Measurements from ENCODE around the gene FANCE.

DNA sequence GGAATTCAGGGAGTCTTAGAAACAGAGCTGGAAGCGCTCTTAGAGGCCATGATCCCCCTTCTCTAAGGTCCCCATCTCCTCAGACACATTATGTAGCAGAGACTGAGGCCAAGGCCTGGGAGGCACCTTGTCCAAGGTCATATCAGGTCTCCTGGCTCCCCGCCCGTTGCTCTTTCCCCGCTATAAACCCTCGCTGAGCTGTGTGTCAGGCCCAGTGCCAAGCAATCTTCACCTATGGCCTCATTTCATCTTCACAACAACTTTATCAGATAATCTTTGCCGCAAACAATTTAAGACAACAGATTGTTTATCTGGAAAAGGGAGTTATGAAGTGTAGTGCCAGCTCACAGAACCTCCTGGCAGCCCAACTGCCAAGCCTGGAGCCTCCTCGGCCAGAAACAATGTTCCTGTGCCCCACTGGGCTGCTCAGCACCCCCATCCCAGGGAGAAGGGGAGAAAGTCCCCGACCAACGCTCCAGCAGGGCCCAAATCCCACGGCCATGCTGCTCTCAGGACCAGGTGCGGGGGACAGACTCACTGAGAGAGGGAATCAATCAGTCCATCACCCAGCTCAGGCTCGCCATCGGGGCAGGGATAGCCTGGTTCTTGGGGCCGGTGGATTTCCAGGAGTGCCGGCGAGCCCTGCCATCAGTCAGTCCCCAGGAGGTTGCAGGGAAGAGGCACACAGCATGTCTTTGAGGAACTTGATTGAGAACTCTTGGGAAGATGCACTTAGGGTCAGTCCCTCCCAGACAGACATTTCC lies 16.9 kb upstream of the FANCE start:
- TF ChIP-seq, protein P1, sequence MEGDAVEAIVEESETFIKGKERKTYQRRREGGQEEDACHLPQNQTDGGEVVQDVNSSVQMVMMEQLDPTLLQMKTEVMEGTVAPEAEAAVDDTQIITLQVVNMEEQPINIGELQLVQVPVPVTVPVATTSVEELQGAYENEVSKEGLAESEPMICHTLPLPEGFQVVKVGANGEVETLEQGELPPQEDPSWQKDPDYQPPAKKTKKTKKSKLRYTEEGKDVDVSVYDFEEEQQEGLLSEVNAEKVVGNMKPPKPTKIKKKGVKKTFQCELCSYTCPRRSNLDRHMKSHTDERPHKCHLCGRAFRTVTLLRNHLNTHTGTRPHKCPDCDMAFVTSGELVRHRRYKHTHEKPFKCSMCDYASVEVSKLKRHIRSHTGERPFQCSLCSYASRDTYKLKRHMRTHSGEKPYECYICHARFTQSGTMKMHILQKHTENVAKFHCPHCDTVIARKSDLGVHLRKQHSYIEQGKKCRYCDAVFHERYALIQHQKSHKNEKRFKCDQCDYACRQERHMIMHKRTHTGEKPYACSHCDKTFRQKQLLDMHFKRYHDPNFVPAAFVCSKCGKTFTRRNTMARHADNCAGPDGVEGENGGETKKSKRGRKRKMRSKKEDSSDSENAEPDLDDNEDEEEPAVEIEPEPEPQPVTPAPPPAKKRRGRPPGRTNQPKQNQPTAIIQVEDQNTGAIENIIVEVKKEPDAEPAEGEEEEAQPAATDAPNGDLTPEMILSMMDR (optimal IDR thresholded peaks at IDR 0.05 in 1 of 3, IDR thresholded peaks at IDR 0.05 in 1 of 3, conservative IDR thresholded peaks at IDR 0.05 in 1 of 3; ENCODE audit: extremely low read depth in 1 of 3, insufficient read depth in 2 of 3, low read length in 3 of 3): no peak
- TF ChIP-seq EZH2 (IDR thresholded peaks at IDR 0.05; ENCODE audit: low read length): no peak
